Keratinocyte (primary cell): Measurements from ENCODE around the gene TVP23C.
"Not testable (repeated sequence)": the region's sequence is repeated elsewhere in the genome, so short reads cannot be mapped to it uniquely, and the experiment has no call there.

Experiments
- EZH2 ChIP-seq: IDR thresholded peaks from one replicate; pipeline ENCODE4 v1.6.1; 2012; ENCODE audit warnings: inconsistent platforms, mild to moderate bottlenecking, low read length, moderate library complexity
- TF ChIP-seq, protein P1 (sequence below), 3 experiments: IDR thresholded peaks in 1 of 3; conservative IDR thresholded peaks in 1 of 3; optimal IDR thresholded peaks in 1 of 3; 2 replicates in 2 of 3; 3 replicates in 1 of 3; pipeline versions ENCODE3 to v1.5.1; 2011; ENCODE audit warnings: low read length in 3 of 3, mild to moderate bottlenecking in 3 of 3, moderate library complexity in 2 of 3, control low read depth in 1 of 3, inconsistent platforms in 1 of 3; ENCODE audit not compliant: insufficient read depth in 2 of 3; ENCODE audit errors: extremely low read depth in 1 of 3

DNA sequence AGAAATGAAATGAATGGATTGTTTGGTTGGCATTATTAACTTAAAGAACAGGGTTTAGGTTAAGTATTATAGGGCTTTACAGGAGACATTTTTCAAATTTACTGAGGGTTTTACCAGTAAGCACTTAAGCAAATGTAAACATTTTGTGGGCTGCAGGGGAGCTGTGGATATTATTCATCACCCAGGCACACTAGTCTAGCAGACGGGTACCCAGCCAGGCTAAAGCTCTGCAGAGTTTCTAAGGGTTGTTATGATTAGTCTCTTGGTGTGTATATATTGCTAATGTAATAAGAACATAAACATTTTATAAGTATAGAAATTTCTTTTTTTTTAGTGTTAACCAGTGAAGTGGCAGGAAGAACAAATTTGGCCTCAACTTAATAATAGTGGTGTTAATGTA, 13.6 kb upstream of the TVP23C start:
- TF ChIP-seq, protein P1, sequence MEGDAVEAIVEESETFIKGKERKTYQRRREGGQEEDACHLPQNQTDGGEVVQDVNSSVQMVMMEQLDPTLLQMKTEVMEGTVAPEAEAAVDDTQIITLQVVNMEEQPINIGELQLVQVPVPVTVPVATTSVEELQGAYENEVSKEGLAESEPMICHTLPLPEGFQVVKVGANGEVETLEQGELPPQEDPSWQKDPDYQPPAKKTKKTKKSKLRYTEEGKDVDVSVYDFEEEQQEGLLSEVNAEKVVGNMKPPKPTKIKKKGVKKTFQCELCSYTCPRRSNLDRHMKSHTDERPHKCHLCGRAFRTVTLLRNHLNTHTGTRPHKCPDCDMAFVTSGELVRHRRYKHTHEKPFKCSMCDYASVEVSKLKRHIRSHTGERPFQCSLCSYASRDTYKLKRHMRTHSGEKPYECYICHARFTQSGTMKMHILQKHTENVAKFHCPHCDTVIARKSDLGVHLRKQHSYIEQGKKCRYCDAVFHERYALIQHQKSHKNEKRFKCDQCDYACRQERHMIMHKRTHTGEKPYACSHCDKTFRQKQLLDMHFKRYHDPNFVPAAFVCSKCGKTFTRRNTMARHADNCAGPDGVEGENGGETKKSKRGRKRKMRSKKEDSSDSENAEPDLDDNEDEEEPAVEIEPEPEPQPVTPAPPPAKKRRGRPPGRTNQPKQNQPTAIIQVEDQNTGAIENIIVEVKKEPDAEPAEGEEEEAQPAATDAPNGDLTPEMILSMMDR (optimal IDR thresholded peaks at IDR 0.05 in 1 of 3, IDR thresholded peaks at IDR 0.05 in 1 of 3, conservative IDR thresholded peaks at IDR 0.05 in 1 of 3; ENCODE audit: extremely low read depth in 1 of 3, insufficient read depth in 2 of 3, low read length in 3 of 3): not testable (repeated sequence)
- not testable (repeated sequence) for TF ChIP-seq EZH2
